Colon (tissue), 2 donors: ENCODE measurements around the gene TAF5.
"Not testable (repeated sequence)": the region's sequence is repeated elsewhere in the genome, so short reads cannot be mapped to it uniquely, and the experiment has no call there.

ENCODE experiments used
- FAIRE-seq: peaks from 2 replicates; lab custom pipeline; 2012; peaks lifted over from hg19 to GRCh38; lab: Jason Lieb, UNC
- donor health status: control.
- donor health status: control.

Gene TAF5

DNA sequence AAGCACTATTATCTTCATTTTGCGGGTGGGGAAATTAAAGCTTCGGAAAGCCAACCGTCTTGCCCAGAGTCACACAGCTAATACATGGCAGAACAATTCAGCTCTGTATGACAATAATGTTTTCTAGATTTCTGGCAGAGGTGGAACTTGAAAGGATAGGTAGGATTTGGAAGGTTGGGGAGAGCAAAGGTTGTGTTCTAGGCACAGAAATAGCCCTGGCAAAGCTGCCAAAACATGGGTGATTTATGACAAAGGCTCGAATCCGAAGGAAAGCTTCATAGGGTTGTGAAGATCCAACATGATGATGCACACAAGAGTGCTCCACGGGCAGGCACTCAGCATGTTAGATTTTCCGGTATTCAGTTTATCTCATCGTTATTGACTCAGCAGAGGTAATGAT, 47.8 kb downstream of the TAF5 start:
- FAIRE-seq, result no peak

DNA sequence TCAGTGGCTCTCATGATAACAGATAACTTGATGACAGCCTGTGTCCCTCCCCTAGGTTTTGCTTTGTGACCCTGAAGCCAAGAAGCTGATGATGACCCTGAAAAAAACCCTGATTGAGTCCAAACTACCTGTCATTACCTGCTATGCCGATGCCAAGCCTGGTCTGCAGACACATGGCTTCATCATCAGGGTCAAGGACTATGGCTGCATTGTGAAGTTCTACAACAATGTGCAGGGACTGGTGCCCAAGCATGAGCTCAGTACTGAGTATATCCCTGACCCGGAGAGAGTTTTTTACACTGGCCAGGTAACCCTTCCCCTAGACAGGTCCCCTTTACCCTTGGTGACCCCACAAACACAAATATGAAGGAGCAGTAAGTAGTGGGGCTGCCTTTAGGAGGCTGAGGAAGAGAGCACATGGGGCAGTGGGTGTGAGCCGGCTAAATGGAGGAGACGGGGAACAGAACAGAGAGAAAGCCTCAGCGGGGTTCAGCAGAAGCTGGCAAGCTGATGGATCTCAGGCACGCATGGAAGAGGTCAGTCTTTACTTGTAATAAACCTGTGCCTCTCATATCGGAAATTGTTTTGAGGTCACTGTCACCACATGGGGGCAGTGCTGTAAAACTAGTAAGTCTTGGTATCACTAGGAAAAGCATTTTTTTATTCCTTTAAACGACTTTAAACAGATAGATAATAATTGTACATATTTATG, 48.8 kb downstream of the TAF5 start:
- FAIRE-seq, result no peak

DNA sequence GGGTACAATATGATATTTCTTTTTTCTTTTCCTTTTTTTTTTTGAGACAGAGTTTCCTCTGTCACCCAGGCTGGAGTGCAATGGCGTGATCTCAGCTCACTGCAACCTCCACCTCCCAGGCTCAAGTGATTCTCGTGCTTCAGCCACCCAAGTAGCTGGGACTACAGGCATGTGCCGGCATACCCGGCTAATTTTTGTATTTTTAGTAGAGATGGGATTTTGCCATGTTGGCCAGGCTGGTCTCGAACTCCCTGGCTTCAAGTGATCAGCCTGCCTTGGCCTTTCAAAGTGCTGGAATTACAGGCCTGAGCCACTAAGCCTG, 49.3 kb downstream of the TAF5 start:
- FAIRE-seq, result not testable (repeated sequence)

DNA sequence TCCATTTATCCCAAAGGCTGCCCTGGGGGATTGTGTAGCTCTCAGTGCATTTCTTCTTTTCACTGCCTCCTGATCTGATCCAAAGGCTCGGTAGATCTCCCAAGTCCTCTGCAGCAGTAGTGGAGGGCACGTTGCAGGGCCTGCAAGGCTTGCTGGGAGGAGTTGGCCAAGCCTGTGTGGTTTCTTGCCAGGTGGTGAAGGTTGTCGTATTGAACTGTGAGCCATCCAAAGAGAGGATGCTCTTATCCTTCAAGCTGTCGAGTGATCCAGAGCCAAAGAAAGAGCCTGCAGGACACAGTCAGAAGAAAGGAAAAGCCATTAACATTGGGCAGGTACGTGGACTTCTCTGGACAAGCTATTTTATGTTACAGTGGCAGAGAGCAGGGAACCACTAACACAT, 49.8 kb downstream of the TAF5 start:
- FAIRE-seq, result no peak

DNA sequence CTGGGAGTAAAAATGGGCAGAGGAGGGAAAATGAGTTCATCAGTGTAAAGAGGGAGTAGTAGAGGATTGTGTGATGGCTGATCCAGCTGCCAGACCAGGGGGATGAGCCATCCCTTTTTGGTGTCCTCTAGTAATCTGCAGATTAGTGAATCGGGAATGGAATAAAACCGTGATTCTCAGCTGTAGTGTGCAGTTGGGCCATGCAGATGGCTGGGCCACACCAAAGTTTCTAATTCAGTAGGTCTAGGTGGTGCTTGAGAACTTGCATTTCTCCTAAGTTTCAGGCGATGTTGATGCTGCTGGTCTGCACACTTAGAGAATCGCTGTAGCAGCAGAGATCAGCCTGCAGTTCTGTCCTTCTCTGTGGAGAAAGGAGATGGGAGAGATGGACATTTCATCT, 51.3 kb downstream of the TAF5 start:
- no peak for FAIRE-seq

DNA sequence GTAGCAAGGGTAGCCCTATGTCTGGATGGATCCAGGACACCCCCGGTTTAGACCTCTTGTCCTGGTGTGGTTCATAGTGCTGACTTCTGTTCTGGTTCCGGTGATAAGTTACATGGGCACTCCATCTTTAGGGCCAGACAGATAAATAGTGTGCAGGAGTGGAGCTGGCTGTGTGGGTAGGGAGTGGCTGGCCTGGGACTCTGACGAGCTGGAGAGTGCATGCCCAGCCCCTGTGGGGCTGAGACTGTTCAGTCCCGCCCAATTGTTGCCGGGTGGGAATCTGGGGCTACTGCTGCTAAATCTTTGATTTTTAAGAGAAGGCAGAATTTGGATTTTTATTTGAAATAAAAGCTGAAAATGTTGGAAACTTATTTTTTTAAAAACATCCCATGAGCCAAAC, 56.0 kb downstream of the TAF5 start:
- FAIRE-seq, result no peak

DNA sequence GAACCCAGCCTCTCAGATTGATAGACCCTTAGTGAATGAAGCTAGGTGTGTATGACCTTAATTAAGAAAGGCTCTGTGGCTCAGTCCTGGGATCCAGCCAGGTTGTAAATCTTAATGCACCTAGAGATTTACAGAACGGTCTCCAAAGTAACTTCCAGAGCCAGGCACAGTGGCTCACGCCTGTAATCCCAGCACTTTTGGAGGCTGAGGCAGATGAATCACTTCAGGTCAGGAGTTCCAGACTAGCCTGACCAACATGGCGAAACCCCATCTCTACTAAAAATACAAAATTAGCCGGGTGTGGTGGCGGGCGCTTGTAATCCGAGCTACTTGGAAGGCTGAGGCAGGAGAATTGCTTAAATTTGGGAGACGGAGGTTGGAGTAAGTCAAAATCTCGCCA, 60.1 kb downstream of the TAF5 start:
- no peak for FAIRE-seq

DNA sequence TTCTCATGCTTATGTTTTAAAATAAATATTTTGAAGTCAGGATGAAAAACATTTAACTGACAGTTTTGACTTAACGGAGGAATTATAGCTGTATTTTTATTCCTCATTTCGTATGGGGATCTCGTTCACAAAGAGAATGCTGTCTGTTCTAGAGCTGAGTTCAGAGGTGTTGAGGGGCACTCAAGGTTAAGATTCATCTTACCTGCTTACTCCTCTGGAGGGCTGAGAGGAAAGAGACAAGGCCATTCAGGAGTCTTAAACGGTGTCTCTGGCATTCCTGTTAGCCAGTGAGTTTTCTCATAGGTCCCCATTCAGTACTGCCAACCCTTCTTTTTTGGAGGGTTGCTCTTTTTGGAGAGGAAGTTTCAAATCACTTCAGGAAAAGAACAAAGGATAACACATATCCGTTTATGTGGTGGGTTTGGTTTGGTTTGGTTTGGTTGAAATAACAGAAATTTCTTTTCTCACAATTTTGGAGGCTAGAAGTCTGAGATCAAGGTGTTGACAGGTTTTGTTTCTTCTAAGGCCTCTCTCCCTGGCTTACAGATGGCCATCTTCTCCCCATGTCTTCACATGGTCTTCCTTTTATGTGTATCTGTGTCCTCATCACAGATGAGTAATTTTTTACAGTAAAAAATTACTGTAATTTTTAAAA, 61.3 kb downstream of the TAF5 start:
- no peak for FAIRE-seq

DNA sequence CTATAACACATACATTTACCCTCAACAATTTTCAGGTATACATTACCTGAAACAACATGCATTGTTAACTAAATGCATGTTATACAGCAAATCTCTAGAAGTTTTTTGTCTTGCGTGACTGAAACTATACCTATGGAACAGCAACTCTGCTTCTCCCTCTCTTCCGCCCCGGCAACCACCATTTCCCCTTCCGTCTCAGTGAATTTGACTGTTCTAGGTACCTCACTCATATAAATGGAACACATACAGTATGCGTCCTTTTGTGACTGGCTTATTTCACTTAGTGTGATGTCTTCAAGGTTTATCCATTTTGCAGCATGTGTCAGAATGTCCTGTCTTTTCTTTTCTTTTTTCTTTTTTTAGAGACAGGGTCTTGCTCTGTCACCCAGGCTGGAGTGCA, 61.9 kb downstream of the TAF5 start:
- no peak for FAIRE-seq

DNA sequence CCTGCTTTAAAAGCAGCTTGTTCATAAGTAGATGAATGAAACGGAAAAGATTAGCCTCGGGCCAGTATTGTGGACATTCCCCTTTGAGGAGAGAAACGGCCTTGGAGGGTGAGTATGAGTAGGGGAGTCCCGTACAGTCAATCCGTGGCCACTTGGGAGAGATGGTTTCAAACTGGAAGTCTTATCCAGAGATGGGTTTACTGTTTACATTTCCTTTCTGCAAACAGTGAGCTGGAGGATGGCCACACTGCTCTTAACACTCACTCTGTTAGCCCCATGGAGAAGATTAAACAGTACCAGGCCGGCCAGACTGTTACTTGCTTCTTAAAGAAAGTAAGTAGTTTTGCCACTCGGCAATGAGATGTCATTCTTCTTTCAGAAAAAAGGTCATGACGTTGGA, 64.1 kb downstream of the TAF5 start:
- no peak for FAIRE-seq

DNA sequence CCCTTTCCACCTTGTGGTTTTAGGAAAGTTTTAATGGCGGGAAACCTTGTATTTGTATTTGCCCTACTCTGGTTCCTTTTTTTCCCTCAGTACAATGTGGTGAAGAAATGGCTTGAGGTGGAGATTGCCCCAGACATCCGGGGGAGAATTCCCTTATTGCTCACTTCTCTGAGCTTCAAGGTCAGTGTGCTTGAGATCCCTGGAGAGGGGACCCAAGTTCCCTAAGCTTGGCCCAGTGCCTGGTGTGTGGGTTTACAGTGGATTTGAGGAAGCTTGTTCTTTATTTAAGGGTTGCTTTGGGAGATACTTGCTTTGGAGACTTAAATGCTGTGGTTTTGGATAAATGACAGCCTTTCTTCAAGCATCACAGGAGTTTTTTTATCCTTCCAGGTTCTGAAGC, 66.1 kb downstream of the TAF5 start:
- FAIRE-seq, result no peak
